T-cell (primary cell): ENCODE results near the gene HNF1B. TPM values are rescaled to one million over a fixed set of nuclear protein-coding genes. Genes with fewer than 3 reads are reported as not detected.
A peak's percentile ranks its signal among the peaks of the same experiment; 100 is the strongest.

Source experiments
- ATAC-seq, 4 experiments: fragments of 200-7000 bp in 3 of 4; fragments of 150-1000 bp in 1 of 4; cut with Tn5 transposase; replicated peaks in 1 of 4; 1 replicate in 3 of 4; 2 replicates in 1 of 4; pipeline ENCODE4 v1.10.0; 2021; ENCODE audit warnings: moderate library complexity in 3 of 4, mild to moderate bottlenecking in 2 of 4, moderate number of reproducible peaks in 1 of 4
- CTCF ChIA-PET, 2 donors: fragments of 300-600 bp; sonication (Branson Sonifier 250); formaldehyde crosslinking; loops; one replicate each; lab custom pipeline; 2022; ENCODE audit warnings: antibody characterized with exemption in 2 of 2; lab: Charles Lee
- POLR2A ChIA-PET, 2 donors: fragments of 300-600 bp; sonication (Branson Sonifier 250); formaldehyde crosslinking; loops; one replicate each; lab custom pipeline; 2022; ENCODE audit warnings: antibody characterized with exemption in 2 of 2; lab: Charles Lee
- DNase-seq, 35 experiments: peaks; one replicate each; pipeline versions ENCODE4 v3.0.0 to v3.0.0-alpha.2; 2013 to 2023
- H3K27ac ChIP-seq: one replicate; pipeline ENCODE4 v1.5.1; 2013; ENCODE audit warnings: low read length
- H3K27me3 ChIP-seq, 2 experiments: replicated peaks in 1 of 2; 1 replicate in 1 of 2; 2 replicates in 1 of 2; pipeline versions ENCODE4 v1.6.1 to v1.7.0; 2013; ENCODE audit warnings: low read length in 1 of 2, mixed read lengths in 1 of 2; ENCODE audit not compliant: control insufficient read depth in 2 of 2, insufficient read depth in 2 of 2; ENCODE audit errors: extremely low read depth in 1 of 2
- H3K36me3 ChIP-seq, 2 donors: 1 replicate in 1 of 2; 2 replicates in 1 of 2; pipeline versions ENCODE4 v1.6.1 to v1.7.0; 2013; ENCODE audit warnings: low read length in 1 of 2; ENCODE audit not compliant: control insufficient read depth in 2 of 2, insufficient read depth in 1 of 2; ENCODE audit errors: extremely low read depth in 1 of 2
- H3K4me1 ChIP-seq, 2 experiments: 1 replicate in 1 of 2; 2 replicates in 1 of 2; pipeline versions ENCODE4 v1.6.1 to v1.7.0; 2013; ENCODE audit warnings: low read length in 2 of 2, mixed read lengths in 1 of 2; ENCODE audit not compliant: insufficient read depth in 2 of 2, control insufficient read depth in 1 of 2; ENCODE audit errors: extremely low read depth in 1 of 2
- H3K4me3 ChIP-seq, 2 donors: 1 replicate in 1 of 2; 2 replicates in 1 of 2; pipeline versions ENCODE4 v1.5.1 to v1.7.0; 2013; ENCODE audit warnings: mild to moderate bottlenecking in 2 of 2, low read length in 1 of 2, moderate library complexity in 1 of 2; ENCODE audit not compliant: control insufficient read depth in 1 of 2; ENCODE audit errors: extremely low read depth in 1 of 2
- H3K9me3 ChIP-seq: 2 replicates; pipeline ENCODE4 v1.7.0; 2013
- H3K27ac Mint-ChIP-seq, 2 donors: one replicate each; pipeline ENCODE4 v1.8.0; 2020 to 2021; ENCODE audit warnings: mild to moderate bottlenecking in 2 of 2, mixed read lengths in 2 of 2
- H3K27me3 Mint-ChIP-seq, 2 donors: one replicate each; pipeline ENCODE4 v1.8.0; 2021 to 2022; ENCODE audit warnings: mixed read lengths in 2 of 2
- H3K36me3 Mint-ChIP-seq: one replicate; pipeline ENCODE4 v1.8.0; 2021; ENCODE audit warnings: mixed read lengths
- H3K4me1 Mint-ChIP-seq, 3 donors: one replicate each; pipeline ENCODE4 v1.8.0; 2020 to 2022; ENCODE audit warnings: mixed read lengths in 3 of 3, mild to moderate bottlenecking in 1 of 3
- H3K4me3 Mint-ChIP-seq, 3 donors: one replicate each; pipeline ENCODE4 v1.8.0; 2020 to 2022; ENCODE audit warnings: mild to moderate bottlenecking in 3 of 3, mixed read lengths in 3 of 3, moderate library complexity in 3 of 3
- H3K9me3 Mint-ChIP-seq, 3 donors: one replicate each; pipeline ENCODE4 v1.8.0; 2020 to 2022; ENCODE audit warnings: mixed read lengths in 3 of 3
- WGBS: methylation state at CpG from one replicate; pipeline ENCODE4 v1.1.5; 2013; ENCODE audit warnings: missing lambda C conversion rate; ENCODE audit not compliant: insufficient coverage; 5-methylcytosine and 5-hydroxymethylcytosine counted together
- total RNA-seq, 35 experiments: library from RNA in 6 of 35; stranded (reverse) in 6 of 35; fragments of 120-200 nt in 1 of 35; gene quantifications; one replicate each; pipeline versions ENCODE4 v1.2.1 to v1.2.4 and lab custom pipeline; 2013 to 2026

Gene HNF1B
- under 1 TPM in 3 of 5 donors, not detected in 2; 0.10 to 0.19 (median 0.15) TPM for total RNA-seq
- total RNA-seq (2013) = not detected
- 0 to 0.20 (median 0) reads per million in 29 experiments for total RNA-seq (lab: John Stamatoyannopoulos, UW)

DNA sequence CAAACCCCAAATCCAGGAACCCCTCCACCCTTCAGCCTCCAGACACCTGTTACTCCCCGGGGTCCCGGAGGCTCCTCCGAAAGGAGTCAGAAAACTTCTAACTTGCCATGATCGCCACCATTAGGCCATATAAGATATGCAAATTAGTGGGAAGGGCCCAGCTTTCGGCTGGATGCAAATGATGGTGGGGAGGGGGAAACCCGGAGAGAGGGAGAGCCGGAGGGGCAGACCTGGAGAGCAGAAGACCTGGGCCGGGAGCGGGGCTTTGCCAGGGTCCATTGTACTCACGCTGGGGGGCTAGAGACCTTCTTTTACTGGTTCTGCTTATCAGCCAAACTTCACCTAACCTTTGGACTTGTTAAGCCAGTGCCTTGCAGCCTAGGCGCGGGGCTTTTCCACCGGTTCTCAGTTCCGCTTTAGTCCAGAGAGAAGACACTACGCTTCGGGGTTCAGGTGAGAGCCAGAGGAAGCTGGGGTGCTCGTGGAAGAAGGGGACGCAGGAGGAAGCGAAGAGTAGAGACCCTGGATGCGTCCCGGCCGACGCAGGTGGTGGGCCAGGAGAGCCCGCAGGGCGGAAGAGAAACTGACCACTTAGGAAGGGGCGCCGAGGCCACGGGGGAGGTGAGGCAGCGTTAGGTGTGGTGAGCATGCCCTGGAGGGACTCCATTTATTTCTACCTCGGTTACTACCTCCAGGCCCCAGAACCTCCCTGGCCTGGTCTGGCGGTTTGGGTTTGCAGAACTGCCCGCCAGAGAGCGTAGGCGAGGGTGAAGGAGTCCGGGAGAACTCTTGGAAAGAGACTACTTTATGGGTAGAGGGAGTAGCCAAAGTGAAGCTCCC, at the start of gene HNF1B:
Gene HNF1B, minus strand, starts transcription at position 99 of the 840 bp plus-strand sequence. CDS start 175 bp downstream, outside the sequence.
- Mint-ChIP-seq H3K36me3 (no peaks in the 10 kb centered on the region), H3K9me3 (no peaks in the 10 kb centered on the region), H3K4me1 (peaks cover 27 to 30% (median 29%) of the 10 kb centered on the region in 3 donors), H3K4me3 (peak within 1 kb of the TSS in 2 of 3 donors; percentile 60 to 68), H3K27me3 (peaks cover 51 to 67% of the 10 kb centered on the region in 2 donors), H3K27ac (no peak within 1 kb of the TSS)
- Histone ChIP-seq H3K27me3 (peaks cover 11 to 47% of the 10 kb centered on the region in 2 experiments), H3K9me3 (no peaks in the 10 kb centered on the region), H3K27ac (no peak within 1 kb of the TSS), H3K4me1 (peaks cover 0 to 40% of the 10 kb centered on the region in 2 experiments), H3K36me3 (no peaks in the 10 kb centered on the region), H3K4me3 (peak within 1 kb of the TSS; percentile 7 to 25)
- WGBS = 7% methylated on average over 14 of the region's 35 CpGs
- CTCF ChIA-PET = interaction anchor here in 1 of 2 donors (0.6 kb wide), 1 partner anchor 134 kb away, joined by 6 read pairs; no protein-coding TSS in a partner anchor
- ATAC-seq (peak in 1 of 4 experiments; percentile 34), DNase-seq (peak in 2 of 35 experiments; percentile 20 to 40)
- POLR2A ChIA-PET = no interaction called here

DNA sequence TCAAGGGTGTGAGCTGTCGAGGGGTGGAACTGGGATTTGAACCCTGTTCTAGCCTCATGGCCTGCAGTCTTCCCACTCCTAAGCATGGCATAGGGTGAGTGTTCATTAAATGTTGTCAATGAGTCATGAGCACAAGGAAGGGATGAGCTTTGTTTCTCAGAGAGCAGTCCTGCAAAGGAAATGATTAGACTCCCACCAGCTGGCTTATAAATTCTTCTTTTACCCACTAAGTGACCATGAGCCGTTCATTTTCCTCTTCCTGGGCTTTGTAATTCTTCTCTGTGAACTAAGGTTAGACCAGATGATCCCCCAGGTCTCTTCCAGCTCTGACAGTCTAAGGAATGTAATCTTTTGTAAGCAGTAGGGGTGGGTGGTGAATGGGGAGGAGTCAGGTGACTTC, 47.9 kb upstream of the HNF1B start:
- ChIA-PET POLR2A (no interaction called here), CTCF (no interaction called here)
- Mint-ChIP-seq H3K4me3 (no peak overlapping the region), H3K9me3 (no peaks in the 10 kb centered on the region), H3K36me3 (no peaks in the 10 kb centered on the region), H3K27ac (no peak overlapping the region), H3K4me1 (no peaks in the 10 kb centered on the region), H3K27me3 (peaks cover 21 to 27% of the 10 kb centered on the region in 2 donors)
- WGBS = no CpG with 5 or more reads among the region's 2 CpGs
- H3K9me3 ChIP-seq = no peaks in the 10 kb centered on the region
- H3K27me3 ChIP-seq = peaks cover 0 to 27% of the 10 kb centered on the region in 2 experiments
- DNase-seq (no peak), ATAC-seq (no peak)
- H3K4me1 ChIP-seq = no peaks in the 10 kb centered on the region
- no peak overlapping the region for H3K4me3 ChIP-seq
- H3K27ac ChIP-seq = no peak overlapping the region
- no peaks in the 10 kb centered on the region for H3K36me3 ChIP-seq

- peaks cover 22 to 24% of the 10 kb centered on the region in 2 donors for H3K27me3 Mint-ChIP-seq
- CTCF ChIA-PET = interaction anchor here in 1 of 2 donors (0.5 to 0.7 kb wide), 2 partner anchors 262 to 419 kb away, joined by 3 read pairs; no protein-coding TSS in a partner anchor
These were observed 46.9 kb upstream of the HNF1B start for GRCh38 chr17:37791447-37792399.

DNA sequence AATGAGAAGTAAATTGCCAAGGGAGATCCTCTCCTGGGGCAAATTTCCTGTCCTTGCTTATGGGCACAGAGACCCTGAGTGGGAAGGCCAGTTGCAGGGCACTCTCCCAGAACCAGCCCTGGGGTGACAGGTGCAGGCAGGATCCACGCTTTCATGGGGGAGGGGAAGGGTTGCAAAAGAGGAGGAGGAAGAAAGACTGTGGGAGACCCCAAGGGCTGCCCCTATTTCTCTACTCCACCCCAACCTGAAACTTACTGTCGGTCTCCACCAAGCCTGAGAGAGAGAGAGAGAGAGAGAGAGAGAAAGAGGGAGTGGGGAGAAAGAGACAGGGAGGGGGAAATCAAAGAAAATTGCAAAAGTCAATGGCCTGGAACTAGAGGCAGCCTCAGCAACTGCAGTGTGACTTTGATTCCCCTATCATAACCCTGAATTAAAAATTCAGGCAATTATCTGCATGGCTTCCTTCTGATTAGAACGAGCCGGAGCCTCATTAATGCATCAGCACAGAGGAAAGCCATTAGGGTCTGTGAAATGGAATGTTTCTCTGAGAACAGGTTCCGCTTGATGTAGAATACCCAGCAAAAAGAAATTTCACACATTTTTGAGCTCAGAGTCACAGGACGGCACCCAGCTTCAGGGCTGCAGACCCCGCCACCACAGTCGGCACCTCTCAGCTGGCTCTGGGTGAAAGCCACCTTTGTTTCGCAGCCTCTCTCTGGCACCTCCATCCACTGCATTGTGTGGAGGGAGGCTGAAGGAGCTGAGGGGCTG, 45.1 kb upstream of the HNF1B start:
- Mint-ChIP-seq H3K27me3 (peaks cover 25 to 26% of the 10 kb centered on the region in 2 donors), H3K36me3 (no peaks in the 10 kb centered on the region), H3K4me1 (no peaks in the 10 kb centered on the region), H3K27ac (no peak overlapping the region), H3K4me3 (no peak overlapping the region), H3K9me3 (no peaks in the 10 kb centered on the region)
- CTCF ChIA-PET = no interaction called here
- Histone ChIP-seq H3K27me3 (peaks cover 0 to 17% of the 10 kb centered on the region in 2 experiments), H3K4me1 (no peaks in the 10 kb centered on the region), H3K4me3 (no peak overlapping the region), H3K9me3 (no peaks in the 10 kb centered on the region), H3K27ac (no peak overlapping the region), H3K36me3 (no peaks in the 10 kb centered on the region)
- ATAC-seq (no peak), DNase-seq (no peak)
- WGBS = no CpG with 5 or more reads among the region's 9 CpGs
- POLR2A ChIA-PET = no interaction called here

More at GRCh38 chr17:37791447-37792399, 46.9 kb upstream of the HNF1B start:
- Histone ChIP-seq H3K4me3 (no peak overlapping the region), H3K4me1 (no peaks in the 10 kb centered on the region), H3K9me3 (no peaks in the 10 kb centered on the region), H3K36me3 (no peaks in the 10 kb centered on the region), H3K27me3 (peaks cover 0 to 27% of the 10 kb centered on the region in 2 experiments), H3K27ac (no peak overlapping the region)
- 96% methylated on average over 5 of the region's 19 CpGs for WGBS
- H3K4me1 Mint-ChIP-seq = no peaks in the 10 kb centered on the region
- DNase-seq = peak in 22 of 35 experiments; percentile 0 to 68 (median 16)
- no peak overlapping the region for H3K4me3 Mint-ChIP-seq
- no peaks in the 10 kb centered on the region for H3K36me3 Mint-ChIP-seq
- H3K9me3 Mint-ChIP-seq = no peaks in the 10 kb centered on the region
- POLR2A ChIA-PET = no interaction called here
- no peak overlapping the region for H3K27ac Mint-ChIP-seq
- ATAC-seq = peak in 2 of 4 experiments; percentile 45 to 46

DNA sequence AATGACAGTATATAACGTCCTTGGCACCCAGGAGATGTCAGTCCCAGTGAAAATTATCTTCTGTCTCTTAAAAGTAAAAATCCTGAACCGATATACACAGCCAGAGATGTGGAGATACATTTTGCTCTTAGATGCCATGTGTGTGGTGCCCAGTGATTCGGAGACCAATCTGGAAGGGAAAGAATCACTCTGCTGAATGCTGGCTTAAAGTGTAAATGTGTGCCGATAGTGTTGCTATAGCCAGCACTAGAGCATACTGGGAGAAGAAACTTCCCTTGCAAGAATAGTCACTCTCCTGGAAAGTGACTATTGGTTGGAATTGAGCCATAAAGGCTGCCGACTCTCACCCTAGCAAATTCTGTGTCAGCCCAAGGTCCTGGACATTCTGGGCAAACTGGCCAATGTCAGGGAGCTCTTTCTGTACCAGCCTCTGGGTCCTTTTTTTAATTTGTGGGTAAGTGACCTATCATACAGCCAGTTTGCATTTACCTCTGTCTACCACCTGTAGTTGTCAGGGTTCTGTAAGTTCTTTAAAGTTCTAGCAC, 44.2 kb upstream of the HNF1B start:
- CTCF ChIA-PET = no interaction called here
- POLR2A ChIA-PET = no interaction called here
- H3K4me1 Mint-ChIP-seq = no peaks in the 10 kb centered on the region
- no peaks in the 10 kb centered on the region for H3K36me3 ChIP-seq
- no peaks in the 10 kb centered on the region for H3K4me1 ChIP-seq
- no peaks in the 10 kb centered on the region for H3K9me3 ChIP-seq
- 100% methylated on average over 1 of the region's 5 CpGs for WGBS
- ATAC-seq (no peak), DNase-seq (no peak)
- no peak overlapping the region for H3K27ac Mint-ChIP-seq
- H3K36me3 Mint-ChIP-seq = no peaks in the 10 kb centered on the region
- no peaks in the 10 kb centered on the region for H3K9me3 Mint-ChIP-seq
- no peak overlapping the region for H3K4me3 ChIP-seq
- peaks cover 0 to 17% of the 10 kb centered on the region in 2 experiments for H3K27me3 ChIP-seq
- no peak overlapping the region for H3K27ac ChIP-seq
- H3K27me3 Mint-ChIP-seq = peaks cover 25 to 29% of the 10 kb centered on the region in 2 donors
- no peak overlapping the region for H3K4me3 Mint-ChIP-seq
